Tibial nerve (tissue), 4 donors: ENCODE data around the gene GPR89A.
"Not testable (repeated sequence)": the region's sequence is repeated elsewhere in the genome, so short reads cannot be mapped to it uniquely, and the experiment has no call there.

Experiments used
- CTCF ChIP-seq, 5 experiments: fragments of 200-600 bp in 3 of 5; fragments of 450-650 bp in 2 of 5; sonication (generic) in 3 of 5; IDR thresholded peaks; one replicate each; pipeline ENCODE4 v1.5.1; 2016 to 2019; ENCODE audit warnings: antibody characterized with exemption in 5 of 5, mild to moderate bottlenecking in 3 of 5, moderate library complexity in 2 of 5
- EP300 ChIP-seq, 2 donors: sonication (generic); formaldehyde crosslinking; IDR thresholded peaks; one replicate each; pipeline ENCODE4 v1.6.1; 2017; ENCODE audit warnings: antibody characterized with exemption in 2 of 2, mild to moderate bottlenecking in 1 of 2
- POLR2A ChIP-seq, 2 donors: fragments of 450-650 bp; IDR thresholded peaks; one replicate each; pipeline ENCODE4 v1.6.1; 2017; ENCODE audit warnings: antibody characterized with exemption in 2 of 2, mild to moderate bottlenecking in 2 of 2, moderate library complexity in 2 of 2

GRCh38 chr1:145718465-145718864 is 110.7 kb downstream of the GPR89A start:
- TF ChIP-seq CTCF, POLR2A, EP300 (IDR thresholded peaks at IDR 0.05): not testable (repeated sequence)
